GM19438 (cell line): Measurements from ENCODE around the gene BACH2.

Source experiments
- ATAC-seq: cut with Tn5 transposase; IDR thresholded peaks from one replicate; pipeline ENCODE4 v1.9.1; 2021; ENCODE audit warnings: low read depth; ENCODE audit not compliant: unreplicated experiment

The BACH2 gene

DNA sequence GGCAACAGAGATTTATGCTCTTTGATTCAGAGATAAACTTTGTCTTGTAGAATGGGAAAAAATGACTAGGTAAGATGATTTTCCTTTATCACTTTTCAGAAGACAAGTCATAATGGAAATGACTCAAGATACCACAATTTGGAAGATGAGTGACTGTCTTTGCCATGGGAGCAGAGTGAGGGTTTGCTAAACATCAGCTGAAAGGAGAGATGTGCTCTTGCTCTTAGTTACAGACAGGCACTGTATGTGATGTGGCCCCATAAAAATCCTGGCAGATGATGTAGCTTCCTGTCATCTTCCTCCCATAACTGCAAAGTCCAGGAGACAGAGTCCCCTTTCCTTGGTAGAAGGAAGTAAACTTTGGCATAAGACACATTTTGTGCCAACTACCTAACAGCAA lies 47.6 kb downstream of the BACH2 start:
- ATAC-seq, result no peak

DNA sequence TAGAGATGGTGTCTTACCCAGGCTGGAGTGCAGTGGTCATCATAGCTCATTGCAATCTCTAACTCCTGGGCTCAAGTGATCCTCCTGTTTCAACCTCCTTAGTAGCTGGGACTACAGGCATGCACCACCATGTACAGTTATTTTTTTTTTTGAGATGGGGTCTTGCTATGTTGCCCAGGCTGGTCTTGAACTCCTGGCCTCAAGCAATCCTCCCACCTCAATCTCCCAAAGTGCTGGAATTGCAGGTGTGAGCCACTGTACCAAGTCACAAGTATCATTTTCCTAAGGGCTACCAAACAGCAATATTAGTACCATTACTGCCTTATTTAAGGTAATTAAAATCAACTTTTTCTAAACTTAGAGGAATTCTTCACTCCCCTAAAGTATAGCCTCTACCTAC lies 49.4 kb downstream of the BACH2 start:
- ATAC-seq, result no peak

- no peak for ATAC-seq
Measured at GRCh38 chr6:90241229-90241880, 55.3 kb downstream of the BACH2 start.

DNA sequence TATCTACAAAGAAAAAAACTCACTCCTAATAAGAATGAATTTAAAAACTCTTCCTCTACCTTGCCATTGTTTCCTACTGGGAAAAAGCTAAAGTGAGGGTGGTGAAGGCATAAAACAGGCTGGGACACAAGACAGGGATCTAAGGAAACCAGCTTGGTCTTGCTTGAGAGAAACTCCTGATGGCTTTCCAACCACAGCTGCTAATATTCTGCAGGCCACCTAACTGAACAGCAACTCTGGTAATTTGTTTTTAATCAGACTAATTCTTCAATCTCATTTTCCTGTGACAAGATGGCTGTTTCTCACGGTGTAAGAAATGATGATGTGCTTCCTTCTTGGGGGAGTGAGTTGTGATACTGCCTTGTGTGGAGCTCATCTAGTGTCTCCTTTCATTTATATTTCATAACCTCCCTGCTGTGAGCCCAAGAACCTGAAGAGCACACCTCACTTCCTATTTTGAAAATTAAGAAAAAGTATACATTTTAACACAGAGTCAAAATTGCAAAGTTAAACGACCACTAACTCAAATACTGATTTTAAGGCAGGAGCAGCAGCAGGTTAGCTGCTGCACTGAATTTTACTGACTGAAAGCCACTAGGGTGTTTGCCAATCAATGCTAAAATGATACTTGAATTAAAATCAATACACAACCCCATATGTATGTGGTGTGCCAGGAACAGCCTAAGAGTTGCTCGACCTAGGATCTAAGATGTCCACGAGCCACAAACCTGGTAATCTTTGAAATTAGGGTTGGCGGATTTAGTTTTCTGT lies 58.0 kb downstream of the BACH2 start:
- no peak for ATAC-seq

DNA sequence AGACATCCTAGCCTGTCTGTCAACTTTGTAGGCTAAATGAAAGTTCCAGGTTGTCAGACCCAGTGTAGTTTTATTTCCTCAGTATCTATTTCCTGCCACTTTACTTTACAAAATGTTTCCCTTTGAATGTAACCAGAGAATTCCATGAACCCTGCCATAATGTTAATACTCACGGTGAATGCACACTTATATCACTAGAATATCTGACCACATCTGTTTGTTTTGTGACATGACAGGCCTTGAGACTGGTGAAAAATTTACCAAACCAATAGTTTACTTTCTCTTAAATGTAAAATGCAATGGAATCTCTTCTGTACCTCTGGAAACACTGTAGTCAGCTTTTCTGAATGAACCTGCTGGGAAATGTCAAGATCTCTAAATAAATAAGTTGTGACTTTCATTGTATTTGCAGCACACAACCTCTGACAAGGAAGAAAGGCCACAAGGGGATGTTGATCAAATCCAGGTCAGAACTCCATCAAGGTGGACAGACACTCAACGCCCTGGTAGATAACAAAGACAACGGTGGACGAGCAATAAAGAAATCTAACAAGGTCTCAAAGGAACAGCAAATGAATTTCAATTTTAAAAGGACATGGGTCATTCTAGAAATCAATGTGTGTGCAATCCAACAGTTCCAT lies 59.2 kb downstream of the BACH2 start:
- ATAC-seq, result no peak

DNA sequence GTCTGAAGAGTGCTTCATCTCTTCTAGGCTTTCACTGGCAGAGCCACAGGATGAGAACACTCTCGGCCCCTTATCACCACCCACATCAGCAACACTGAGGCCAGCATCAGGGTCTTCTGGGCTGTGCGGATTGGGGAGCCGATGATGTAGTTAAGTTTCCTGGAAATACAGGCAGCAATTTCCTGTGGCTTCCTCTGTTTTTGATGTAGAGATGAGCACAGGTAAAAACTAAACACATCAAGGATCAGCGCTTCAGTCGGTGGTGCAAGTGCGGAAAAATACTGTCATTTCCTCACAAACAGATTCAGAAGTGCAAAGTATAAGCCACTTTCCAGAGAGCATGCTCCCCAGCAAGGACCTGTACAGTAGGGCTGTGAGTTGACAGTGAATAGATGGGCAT lies 62.6 kb downstream of the BACH2 start:
- no peak for ATAC-seq

- ATAC-seq, result no peak
Measured at GRCh38 chr6:90233213-90233612, 63.4 kb downstream of the BACH2 start.

- ATAC-seq, result no peak
Measured at GRCh38 chr6:90231798-90232197, 64.8 kb downstream of the BACH2 start.

DNA sequence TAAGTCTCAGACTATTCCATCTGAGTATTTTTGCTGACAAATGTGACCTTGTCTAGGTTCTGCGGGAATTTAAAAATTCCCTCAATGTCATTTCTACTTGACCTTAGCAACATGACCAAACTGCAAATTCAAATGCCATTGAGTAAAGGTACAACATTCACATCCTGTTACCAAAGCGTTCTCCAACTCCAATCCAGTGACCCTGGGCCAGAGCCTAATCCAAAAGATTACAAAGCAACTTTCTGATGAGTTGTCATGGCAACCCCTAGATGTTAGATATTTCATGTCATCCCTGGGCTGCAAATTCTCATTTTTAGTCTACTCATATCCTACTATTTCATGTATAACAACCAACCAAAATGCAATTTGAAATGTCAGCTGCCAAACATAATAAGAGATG lies 65.3 kb downstream of the BACH2 start:
- ATAC-seq, result no peak

DNA sequence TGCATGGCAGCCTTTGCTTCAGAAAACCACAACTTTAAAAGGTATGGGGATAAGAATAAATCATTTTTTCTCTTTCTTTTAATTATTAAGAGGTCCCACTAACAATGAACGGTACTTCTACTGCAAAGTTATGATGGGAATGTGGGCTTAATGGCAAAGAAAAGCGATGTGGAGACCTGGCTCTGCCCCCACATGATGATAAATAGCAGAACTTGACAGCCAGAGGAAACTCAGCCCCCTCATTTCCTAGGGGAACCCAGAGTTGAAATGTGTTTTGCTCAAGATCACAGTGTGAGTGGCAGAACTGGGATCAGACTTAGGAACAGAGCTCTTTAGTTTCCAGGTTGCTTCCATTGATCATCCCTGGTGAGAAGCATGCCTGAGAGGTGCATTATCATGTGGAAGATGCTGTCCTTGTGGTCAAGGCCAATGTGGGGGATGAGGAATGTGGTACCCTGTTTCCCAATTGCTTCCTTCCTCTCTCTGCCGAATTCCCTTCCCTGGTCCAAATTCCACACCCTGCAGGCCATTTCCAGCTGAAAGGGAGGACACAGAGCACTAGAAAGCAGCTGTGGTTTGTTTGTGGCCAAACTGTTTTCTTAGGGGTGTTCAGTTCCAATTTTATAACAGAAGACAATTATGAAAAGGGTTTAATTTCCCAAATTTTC lies 66.0 kb downstream of the BACH2 start:
- no peak for ATAC-seq

GRCh38 chr6:90229331-90230010 lies 67.2 kb downstream of the BACH2 start:
- ATAC-seq, result no peak

- ATAC-seq, result no peak
Measured at GRCh38 chr6:90227673-90228072, 69.0 kb downstream of the BACH2 start.

GRCh38 chr6:90227213-90227612 lies 69.4 kb downstream of the BACH2 start:
- no peak for ATAC-seq

- ATAC-seq, result no peak
Measured at GRCh38 chr6:90226257-90226656, 70.4 kb downstream of the BACH2 start.

GRCh38 chr6:90224196-90224595 lies 72.4 kb downstream of the BACH2 start:
- no peak for ATAC-seq

DNA sequence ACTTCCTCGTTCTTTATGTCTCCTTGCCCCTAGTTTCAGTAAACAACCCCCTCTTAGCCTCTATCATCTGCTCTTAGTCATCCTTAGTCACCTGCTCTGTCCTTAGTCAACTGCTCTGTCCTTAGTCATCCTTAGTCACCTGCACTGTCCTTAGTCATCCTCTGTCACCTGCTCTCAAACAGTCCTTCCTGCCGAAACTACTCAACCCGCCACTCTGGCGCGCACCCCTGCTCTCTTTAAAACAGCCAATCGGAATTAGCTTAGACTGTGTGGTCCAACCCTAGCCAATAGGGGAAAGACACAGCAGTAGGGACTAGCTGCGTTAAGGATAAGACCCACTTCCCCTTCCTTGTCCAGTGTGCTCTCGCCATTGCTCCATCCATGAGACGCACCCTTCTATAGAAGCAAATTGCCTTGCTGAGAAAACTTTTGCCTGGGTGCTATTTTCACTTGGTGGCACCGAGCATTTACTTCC lies 73.9 kb downstream of the BACH2 start:
- no peak for ATAC-seq

DNA sequence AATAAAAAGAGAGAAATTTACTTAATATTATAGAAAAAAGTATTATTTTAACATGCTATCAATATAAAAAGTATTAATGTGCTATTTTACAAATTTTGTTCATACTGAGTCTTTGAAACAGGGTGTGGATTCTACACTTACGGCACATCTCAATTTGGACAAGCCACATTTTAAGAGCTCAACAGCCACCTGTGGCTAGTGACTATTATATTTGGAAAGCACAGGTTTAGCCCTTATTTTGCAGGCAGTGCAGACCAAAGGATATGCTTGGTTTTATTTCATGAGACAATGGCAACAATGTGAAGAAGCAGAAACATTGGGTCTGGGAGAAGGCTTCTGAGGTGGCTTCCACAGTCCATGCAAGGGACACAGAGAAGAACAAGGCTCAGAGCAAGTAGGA lies 74.6 kb downstream of the BACH2 start:
- no peak for ATAC-seq

DNA sequence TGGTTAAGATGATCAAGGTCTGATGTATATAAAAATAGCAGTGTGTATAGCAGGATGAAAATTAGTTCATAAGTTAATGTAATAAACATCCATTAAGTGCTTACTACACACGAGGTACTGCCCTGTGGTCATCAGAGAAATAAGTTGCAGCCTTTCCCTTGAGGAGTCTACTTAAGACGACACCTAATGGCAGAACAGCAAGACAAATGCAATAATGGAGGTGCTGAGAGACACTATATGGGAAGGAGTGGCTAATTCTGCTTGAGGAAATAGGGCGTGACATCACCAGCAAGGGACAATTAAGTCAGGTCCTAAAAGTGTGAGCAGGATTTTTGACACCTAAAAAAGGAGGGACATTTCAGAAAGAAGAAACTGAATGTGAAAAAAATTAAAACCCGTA lies 75.2 kb downstream of the BACH2 start:
- ATAC-seq, result no peak

GRCh38 chr6:90220273-90220672 lies 76.4 kb downstream of the BACH2 start:
- no peak for ATAC-seq

- no peak for ATAC-seq
Measured at GRCh38 chr6:90219209-90219985, 77.2 kb downstream of the BACH2 start.
